HG02642 (cell line): ENCODE results near the gene DEFB123.

Experiments used
- ATAC-seq: cut with Tn5 transposase; IDR thresholded peaks from one replicate; pipeline ENCODE4 v1.9.1; 2021; ENCODE audit warnings: mild to moderate bottlenecking; ENCODE audit not compliant: unreplicated experiment, poor library complexity

The DEFB123 gene

GRCh38 chr20:31473331-31474096, 33.1 kb downstream of the DEFB123 start:
- peak; percentile 17 for ATAC-seq

GRCh38 chr20:31474097-31474436, 33.6 kb downstream of the DEFB123 start:
- peak; percentile 68 for ATAC-seq

- ATAC-seq: no peak
Observed at GRCh38 chr20:31474758-31475427, 34.5 kb downstream of the DEFB123 start, which contains the start of the genes DEFB124 and REM1. Gene DEFB124, minus strand, starts transcription at chr20:31475127. Its CDS starts 2,114 bp downstream, at chr20:31473013. Gene REM1, plus strand, starts transcription at chr20:31475288. Its CDS starts 1,158 bp downstream, at chr20:31476446.

GRCh38 chr20:31475472-31476293, 35.3 kb downstream of the DEFB123 start:
- no peak for ATAC-seq

- ATAC-seq: no peak
Observed at GRCh38 chr20:31476294-31476585, 35.8 kb downstream of the DEFB123 start.

- no peak for ATAC-seq
Observed at GRCh38 chr20:31476643-31477215, 36.3 kb downstream of the DEFB123 start.

GRCh38 chr20:31484001-31484400, 43.6 kb downstream of the DEFB123 start:
- ATAC-seq: no peak

GRCh38 chr20:31485450-31486339, 45.3 kb downstream of the DEFB123 start:
- no peak for ATAC-seq

GRCh38 chr20:31488115-31488514, 47.7 kb downstream of the DEFB123 start:
- no peak for ATAC-seq

- ATAC-seq: no peak
Observed at GRCh38 chr20:31489152-31489551, 48.7 kb downstream of the DEFB123 start.

- no peak for ATAC-seq
Observed at GRCh38 chr20:31490752-31491151, 50.3 kb downstream of the DEFB123 start.

- no peak for ATAC-seq
Observed at GRCh38 chr20:31494131-31494530, 53.7 kb downstream of the DEFB123 start.

- no peak for ATAC-seq
Observed at GRCh38 chr20:31496761-31497295, 56.4 kb downstream of the DEFB123 start.

GRCh38 chr20:31497838-31498540, 57.6 kb downstream of the DEFB123 start:
- no peak for ATAC-seq
